Measurements from ENCODE around the gene KIT. TPM values are rescaled to one million over a fixed set of nuclear protein-coding genes. Genes with fewer than 3 reads are reported as not detected.

KIT gene
- total and polyA plus RNA-seq, 4 experiments from 2014 or later = 2.0 to 5.2 (median 2.6) TPM

GRCh38 chr4:54647070-54647469 is 10.7 kb upstream of the KIT start:
- DNase-seq = no peak
- POLR2A ChIA-PET (ENCODE audit: partially characterized antibody) = no interaction called here
- H3K27ac Mint-ChIP-seq = no peak overlapping the region

GRCh38 chr4:54651050-54651449 is 6.7 kb upstream of the KIT start:
- Mint-ChIP-seq H3K4me3 (no peak overlapping the region), H3K27ac (no peak overlapping the region), H3K4me1 (no peaks in the 10 kb centered on the region), H3K36me3 (no peaks in the 10 kb centered on the region), H3K27me3 (peaks cover 9 to 12% of the 10 kb centered on the region in 2 donors), H3K9me3 (peaks cover 0 to 1% (median 0%) of the 10 kb centered on the region in 8 donors)
- intact Hi-C loops (cut with micrococcal nuclease) = no loop called here
- no peaks in the 10 kb centered on the region for H3K36me3 ChIP-seq (ENCODE audit: insufficient read depth, low read length)
- no peaks in the 10 kb centered on the region for H3K27me3 ChIP-seq (ENCODE audit: insufficient read depth, low read length)
- no peak overlapping the region for H3K27ac ChIP-seq (ENCODE audit: low read depth, low read length)
- DNase-seq = no peak
- H3K4me1 ChIP-seq (ENCODE audit: insufficient read depth, low read length) = no peaks in the 10 kb centered on the region
- POLR2A ChIA-PET (ENCODE audit: partially characterized antibody) = no interaction called here
- CTCF ChIA-PET (ENCODE audit: partially characterized antibody) = no interaction called here
- H3K9me3 ChIP-seq (ENCODE audit: control insufficient read depth in 1 of 2, low read length in 2 of 2) = no peaks in the 10 kb centered on the region
- no peak overlapping the region for H3K4me3 ChIP-seq (ENCODE audit: low read length in 2 of 2)

More at GRCh38 chr4:54647070-54647469, 10.7 kb upstream of the KIT start:
- Histone ChIP-seq H3K27me3 (ENCODE audit: insufficient read depth, low read length) (no peaks in the 10 kb centered on the region), H3K4me3 (ENCODE audit: low read length in 2 of 2) (no peak overlapping the region), H3K9me3 (ENCODE audit: control insufficient read depth in 1 of 2, low read length in 2 of 2) (no peaks in the 10 kb centered on the region), H3K27ac (ENCODE audit: low read depth, low read length) (no peak overlapping the region), H3K36me3 (ENCODE audit: insufficient read depth, low read length) (no peaks in the 10 kb centered on the region), H3K4me1 (ENCODE audit: insufficient read depth, low read length) (no peaks in the 10 kb centered on the region)
- CTCF ChIA-PET (ENCODE audit: partially characterized antibody) = no interaction called here
- intact Hi-C loops (cut with micrococcal nuclease) = no loop called here
- H3K4me3 Mint-ChIP-seq = no peak overlapping the region
- no peaks in the 10 kb centered on the region for H3K9me3 Mint-ChIP-seq
- no peaks in the 10 kb centered on the region for H3K4me1 Mint-ChIP-seq
- H3K36me3 Mint-ChIP-seq = no peaks in the 10 kb centered on the region
- peaks cover 1 to 2% of the 10 kb centered on the region in 2 donors for H3K27me3 Mint-ChIP-seq

GRCh38 chr4:54654753-54655152 is 3.0 kb upstream of the KIT start:
- H3K27ac Mint-ChIP-seq = no peak overlapping the region
- peaks cover 0 to 1% (median 0%) of the 10 kb centered on the region in 8 donors for H3K9me3 Mint-ChIP-seq
- H3K4me3 Mint-ChIP-seq = no peak overlapping the region
- Histone ChIP-seq H3K27me3 (ENCODE audit: insufficient read depth, low read length) (no peaks in the 10 kb centered on the region), H3K4me1 (ENCODE audit: insufficient read depth, low read length) (no peaks in the 10 kb centered on the region), H3K9me3 (ENCODE audit: control insufficient read depth in 1 of 2, low read length in 2 of 2) (no peaks in the 10 kb centered on the region), H3K27ac (ENCODE audit: low read depth, low read length) (no peak overlapping the region), H3K4me3 (ENCODE audit: low read length in 2 of 2) (no peak overlapping the region), H3K36me3 (ENCODE audit: insufficient read depth, low read length) (no peaks in the 10 kb centered on the region)
- CTCF ChIA-PET (ENCODE audit: partially characterized antibody) = no interaction called here
- POLR2A ChIA-PET (ENCODE audit: partially characterized antibody) = no interaction called here
- intact Hi-C loops (cut with micrococcal nuclease) = no loop called here
- no peak for DNase-seq
- H3K27me3 Mint-ChIP-seq = peaks cover 13 to 26% of the 10 kb centered on the region in 2 donors
- H3K4me1 Mint-ChIP-seq = peaks cover 0 to 15% (median 10%) of the 10 kb centered on the region in 4 donors
- H3K36me3 Mint-ChIP-seq = no peaks in the 10 kb centered on the region

- Mint-ChIP-seq H3K27me3 (peaks cover 27 to 42% of the 10 kb centered on the region in 2 donors), H3K4me3 (peak overlapping the region; percentile 26 to 85 (median 70)), H3K27ac (peak overlapping the region in 1 of 7 donors; percentile 2), H3K4me1 (peaks cover 2 to 22% (median 14%) of the 10 kb centered on the region in 4 donors), H3K9me3 (peaks cover 0 to 1% (median 0%) of the 10 kb centered on the region in 8 donors), H3K36me3 (no peaks in the 10 kb centered on the region)
- Histone ChIP-seq H3K9me3 (ENCODE audit: control insufficient read depth in 1 of 2, low read length in 2 of 2) (no peaks in the 10 kb centered on the region), H3K27me3 (ENCODE audit: insufficient read depth, low read length) (no peaks in the 10 kb centered on the region), H3K36me3 (ENCODE audit: insufficient read depth, low read length) (no peaks in the 10 kb centered on the region), H3K4me1 (ENCODE audit: insufficient read depth, low read length) (no peaks in the 10 kb centered on the region), H3K4me3 (ENCODE audit: low read length in 2 of 2) (no peak overlapping the region), H3K27ac (ENCODE audit: low read depth, low read length) (no peak overlapping the region)
- CTCF ChIA-PET (ENCODE audit: partially characterized antibody) = no interaction called here
- intact Hi-C loops (cut with micrococcal nuclease) = no loop called here
- POLR2A ChIA-PET (ENCODE audit: partially characterized antibody) = interaction anchor here (1.1 kb wide), 1 partner anchor 31 kb away, joined by 4 read pairs; no protein-coding TSS in a partner anchor
- no peak for DNase-seq
Measured at GRCh38 chr4:54657185-54657550, 589 bp upstream of the KIT start.

GRCh38 chr4:54658252-54659093 is 716 bp downstream of the KIT start:
- Mint-ChIP-seq H3K9me3 (no peaks in the 10 kb centered on the region), H3K4me3 (peak overlapping the region; percentile 67 to 85 (median 76)), H3K27me3 (peaks cover 27 to 43% of the 10 kb centered on the region in 2 donors), H3K4me1 (peaks cover 2 to 22% (median 14%) of the 10 kb centered on the region in 4 donors), H3K27ac (peak overlapping the region in 1 of 7 donors; percentile 42), H3K36me3 (no peaks in the 10 kb centered on the region)
- Histone ChIP-seq H3K4me1 (ENCODE audit: insufficient read depth, low read length) (no peaks in the 10 kb centered on the region), H3K27me3 (ENCODE audit: insufficient read depth, low read length) (no peaks in the 10 kb centered on the region), H3K27ac (ENCODE audit: low read depth, low read length) (no peak overlapping the region), H3K4me3 (ENCODE audit: low read length in 2 of 2) (no peak overlapping the region), H3K9me3 (ENCODE audit: control insufficient read depth in 1 of 2, low read length in 2 of 2) (no peaks in the 10 kb centered on the region), H3K36me3 (ENCODE audit: insufficient read depth, low read length) (no peaks in the 10 kb centered on the region)
- POLR2A ChIA-PET (ENCODE audit: partially characterized antibody) = interaction anchor here (1.0 to 1.1 kb wide), 2 partner anchors 29 to 219 kb away, joined by 3 to 4 read pairs; no protein-coding TSS in a partner anchor
- DNase-seq = peak in 4 of 5 donors; percentile 9 to 17 (median 9)
- CTCF ChIA-PET (ENCODE audit: partially characterized antibody) = no interaction called here
- intact Hi-C loops (cut with micrococcal nuclease) = no loop called here

GRCh38 chr4:54659313-54659712 is 1.6 kb downstream of the KIT start:
- intact Hi-C loops (cut with micrococcal nuclease) = no loop called here
- H3K4me1 ChIP-seq (ENCODE audit: insufficient read depth, low read length) = no peaks in the 10 kb centered on the region
- Mint-ChIP-seq H3K27me3 (peaks cover 22 to 41% of the 10 kb centered on the region in 2 donors), H3K4me1 (peaks cover 2 to 22% (median 14%) of the 10 kb centered on the region in 4 donors), H3K9me3 (no peaks in the 10 kb centered on the region), H3K4me3 (peak overlapping the region; percentile 68 to 85 (median 76)), H3K36me3 (no peaks in the 10 kb centered on the region), H3K27ac (peak overlapping the region in 3 of 7 donors; percentile 38 to 46 (median 43))
- H3K9me3 ChIP-seq (ENCODE audit: control insufficient read depth in 1 of 2, low read length in 2 of 2) = no peaks in the 10 kb centered on the region
- ChIA-PET CTCF (ENCODE audit: partially characterized antibody) (no interaction called here), POLR2A (ENCODE audit: partially characterized antibody) (interaction anchor here (1.0 kb wide), 1 partner anchor 220 kb away, joined by 3 read pairs; no protein-coding TSS in a partner anchor)
- no peaks in the 10 kb centered on the region for H3K27me3 ChIP-seq (ENCODE audit: insufficient read depth, low read length)
- no peak overlapping the region for H3K27ac ChIP-seq (ENCODE audit: low read depth, low read length)
- DNase-seq = no peak
- peak overlapping the region in 1 of 2 donors; percentile 22 for H3K4me3 ChIP-seq (ENCODE audit: low read length in 2 of 2)
- H3K36me3 ChIP-seq (ENCODE audit: insufficient read depth, low read length) = no peaks in the 10 kb centered on the region

GRCh38 chr4:54659749-54660535 is 2.2 kb downstream of the KIT start:
- Mint-ChIP-seq H3K4me1 (peaks cover 2 to 22% (median 14%) of the 10 kb centered on the region in 4 donors), H3K4me3 (peak overlapping the region in 7 of 8 donors; percentile 17 to 85 (median 76)), H3K27me3 (peaks cover 22 to 40% of the 10 kb centered on the region in 2 donors), H3K36me3 (no peaks in the 10 kb centered on the region), H3K9me3 (no peaks in the 10 kb centered on the region), H3K27ac (no peak overlapping the region)
- Histone ChIP-seq H3K27ac (ENCODE audit: low read depth, low read length) (no peak overlapping the region), H3K9me3 (ENCODE audit: control insufficient read depth in 1 of 2, low read length in 2 of 2) (no peaks in the 10 kb centered on the region), H3K4me3 (ENCODE audit: low read length in 2 of 2) (peak overlapping the region in 1 of 2 donors; percentile 22), H3K36me3 (ENCODE audit: insufficient read depth, low read length) (no peaks in the 10 kb centered on the region), H3K27me3 (ENCODE audit: insufficient read depth, low read length) (no peaks in the 10 kb centered on the region), H3K4me1 (ENCODE audit: insufficient read depth, low read length) (no peaks in the 10 kb centered on the region)
- DNase-seq = no peak
- ChIA-PET CTCF (ENCODE audit: partially characterized antibody) (no interaction called here), POLR2A (ENCODE audit: partially characterized antibody) (no interaction called here)
- intact Hi-C loops (cut with micrococcal nuclease) = no loop called here
